Fibroblast of lung (primary cell): Measurements from ENCODE around the gene DNAJC11. TPM values are rescaled to one million over a fixed set of nuclear protein-coding genes. Genes with fewer than 3 reads are reported as not detected.

ENCODE experiments used
- DNase-seq, 2 donors: peaks; one replicate each; pipeline versions ENCODE4 v3.0.0 to v3.0.0-alpha.2; 2010; ENCODE audit warnings: low read depth in 2 of 2
- H2AFZ ChIP-seq: 2 replicates; pipeline ENCODE4 v1.5.1; 2012; ENCODE audit warnings: low read length, control low read depth, inconsistent platforms
- H3K27ac ChIP-seq: 2 replicates; pipeline ENCODE4 v1.5.1; 2011; ENCODE audit warnings: low read length, control low read depth; ENCODE audit not compliant: insufficient read depth
- H3K27me3 ChIP-seq: 2 replicates; pipeline ENCODE4 v1.5.1; 2011; ENCODE audit warnings: mild to moderate bottlenecking, low read length; ENCODE audit not compliant: control insufficient read depth, insufficient read depth
- H3K36me3 ChIP-seq: 2 replicates; pipeline ENCODE4 v1.5.1; 2011; ENCODE audit warnings: low read length; ENCODE audit not compliant: control insufficient read depth, insufficient read depth
- H3K4me1 ChIP-seq: 2 replicates; pipeline ENCODE4 v1.5.1; 2011; ENCODE audit warnings: low read length; ENCODE audit not compliant: control insufficient read depth, insufficient read depth; ENCODE audit errors: extremely low read depth
- H3K4me2 ChIP-seq: 2 replicates; pipeline ENCODE4 v1.5.1; 2011; ENCODE audit warnings: low read length, control low read depth; ENCODE audit not compliant: insufficient read depth; ENCODE audit errors: extremely low read depth
- H3K4me3 ChIP-seq, 4 experiments: fragments of 200-600 bp in 1 of 4; sonication (generic) in 1 of 4; replicated peaks in 1 of 4; 2 replicates each; pipeline ENCODE4 v1.5.1; 2011 to 2016; ENCODE audit warnings: low read length in 4 of 4, low read depth in 3 of 4, mild to moderate bottlenecking in 3 of 4, control low read depth in 2 of 4, inconsistent platforms in 1 of 4, mixed read lengths in 1 of 4; ENCODE audit not compliant: insufficient read depth in 1 of 4; ENCODE audit errors: control extremely low read depth in 1 of 4
- H3K79me2 ChIP-seq: 2 replicates; pipeline ENCODE4 v1.5.1; 2012; ENCODE audit warnings: mild to moderate bottlenecking, low read length, inconsistent platforms; ENCODE audit not compliant: control insufficient read depth, insufficient read depth
- H3K9ac ChIP-seq: 2 replicates; pipeline ENCODE4 v1.5.1; 2011; ENCODE audit warnings: mild to moderate bottlenecking, low read length, control low read depth; ENCODE audit not compliant: insufficient read depth
- H3K9me3 ChIP-seq: 2 replicates; pipeline ENCODE4 v1.5.1; 2012; ENCODE audit warnings: low read depth, low read length; ENCODE audit not compliant: control insufficient read depth, insufficient read depth
- H4K20me1 ChIP-seq: 2 replicates; pipeline ENCODE4 v1.5.1; 2011; ENCODE audit warnings: low read length; ENCODE audit not compliant: control insufficient read depth, insufficient read depth; ENCODE audit errors: extremely low read depth
- CTCF ChIP-seq, 2 donors: IDR thresholded peaks in 1 of 2; conservative IDR thresholded peaks in 1 of 2; 1 replicate in 1 of 2; 2 replicates in 1 of 2; pipeline ENCODE4 v1.5.1; 2011 to 2012; ENCODE audit warnings: low read length in 2 of 2, control low read depth in 1 of 2, inconsistent platforms in 1 of 2, low read depth in 1 of 2, mild to moderate bottlenecking in 1 of 2
- EZH2 ChIP-seq: IDR thresholded peaks from 2 replicates; pipeline ENCODE4 v1.5.1; 2012; ENCODE audit warnings: low read length, control low read depth, mild to moderate bottlenecking; ENCODE audit errors: missing control alignments
- polyA plus RNA-seq, 2 donors: library from polyadenylated mRNA; depleted of rRNA in 1 of 2; stranded (reverse) in 1 of 2; unstranded in 1 of 2; fragments of >200 nt; gene quantifications; 2 replicates each; pipeline ENCODE4 v1.2.1, GENCODE V29; 2011 to 2012; ENCODE audit warnings: missing spikeins in 1 of 2
- total RNA-seq: library from RNA; depleted of rRNA; stranded (reverse); fragments of >200 nt; gene quantifications from 2 replicates; pipeline ENCODE4 v1.2.1, GENCODE V29; 2014

The DNAJC11 gene
- total and polyA plus RNA-seq, 2 donors (not counting 1 experiment from before 2014, with no cell fraction given) = 31.8 to 35.2 TPM

- Histone ChIP-seq H3K27ac (no peak overlapping the region), H2AFZ (no peak overlapping the region), H3K9me3 (no peaks in the 10 kb centered on the region), H3K4me2 (no peak overlapping the region), H3K79me2 (no peaks in the 10 kb centered on the region), H3K9ac (no peak overlapping the region), H3K4me1 (no peaks in the 10 kb centered on the region), H3K36me3 (peaks cover 3% of the 10 kb centered on the region), H3K4me3 (no peak overlapping the region), H4K20me1 (no peaks in the 10 kb centered on the region), H3K27me3 (no peaks in the 10 kb centered on the region)
- DNase-seq = no peak
- TF ChIP-seq EZH2 (no peak), CTCF (conservative IDR thresholded peaks at IDR 0.05 in 1 of 2, IDR thresholded peaks at IDR 0.05 in 1 of 2; ENCODE audit: low read depth in 1 of 2, low read length in 2 of 2) (no peak)
Measured at GRCh38 chr1:6658359-6659060, 43.1 kb downstream of the DNAJC11 start.

- H3K27ac ChIP-seq = no peak overlapping the region
- peaks cover 7% of the 10 kb centered on the region for H3K36me3 ChIP-seq
- H2AFZ ChIP-seq = no peak overlapping the region
- no peaks in the 10 kb centered on the region for H3K9me3 ChIP-seq
- TF ChIP-seq CTCF (conservative IDR thresholded peaks at IDR 0.05 in 1 of 2, IDR thresholded peaks at IDR 0.05 in 1 of 2; ENCODE audit: low read depth in 1 of 2, low read length in 2 of 2) = no peak
- no peak for TF ChIP-seq EZH2
- no peaks in the 10 kb centered on the region for H4K20me1 ChIP-seq
- no peaks in the 10 kb centered on the region for H3K4me1 ChIP-seq
- DNase-seq = no peak
- no peak overlapping the region for H3K4me2 ChIP-seq
- H3K4me3 ChIP-seq = no peak overlapping the region
- H3K27me3 ChIP-seq = no peaks in the 10 kb centered on the region
- H3K9ac ChIP-seq = no peak overlapping the region
- H3K79me2 ChIP-seq = no peaks in the 10 kb centered on the region
Measured at GRCh38 chr1:6657138-6657537, 44.5 kb downstream of the DNAJC11 start.

GRCh38 chr1:6653436-6654290 is 48.0 kb downstream of the DNAJC11 start:
- no peak overlapping the region for H3K4me3 ChIP-seq
- H3K4me2 ChIP-seq = no peak overlapping the region
- no peaks in the 10 kb centered on the region for H3K27me3 ChIP-seq
- TF ChIP-seq CTCF (conservative IDR thresholded peaks at IDR 0.05 in 1 of 2, IDR thresholded peaks at IDR 0.05 in 1 of 2; ENCODE audit: low read depth in 1 of 2, low read length in 2 of 2) (no peak), EZH2 (no peak)
- peaks cover 13% of the 10 kb centered on the region for H3K36me3 ChIP-seq
- DNase-seq = no peak
- H3K9me3 ChIP-seq = no peaks in the 10 kb centered on the region
- H3K4me1 ChIP-seq = no peaks in the 10 kb centered on the region
- no peak overlapping the region for H3K27ac ChIP-seq
- no peak overlapping the region for H3K9ac ChIP-seq
- H3K79me2 ChIP-seq = no peaks in the 10 kb centered on the region
- no peaks in the 10 kb centered on the region for H4K20me1 ChIP-seq
- no peak overlapping the region for H2AFZ ChIP-seq
